GM18505 (cell line): ENCODE measurements around the gene TUBA4B.
A peak's percentile ranks its signal among the peaks of the same experiment; 100 is the strongest.

Experiments
- ATAC-seq: cut with Tn5 transposase; IDR thresholded peaks from one replicate; pipeline ENCODE4 v1.9.1; 2021; ENCODE audit not compliant: unreplicated experiment
- POLR2A ChIP-seq: IDR thresholded peaks from 4 replicates; pipeline ENCODE4 v1.6.1; 2011; ENCODE audit warnings: borderline replicate concordance; ENCODE audit not compliant: insufficient read depth, insufficient read length; ENCODE audit errors: extremely low read depth

The TUBA4B gene

DNA sequence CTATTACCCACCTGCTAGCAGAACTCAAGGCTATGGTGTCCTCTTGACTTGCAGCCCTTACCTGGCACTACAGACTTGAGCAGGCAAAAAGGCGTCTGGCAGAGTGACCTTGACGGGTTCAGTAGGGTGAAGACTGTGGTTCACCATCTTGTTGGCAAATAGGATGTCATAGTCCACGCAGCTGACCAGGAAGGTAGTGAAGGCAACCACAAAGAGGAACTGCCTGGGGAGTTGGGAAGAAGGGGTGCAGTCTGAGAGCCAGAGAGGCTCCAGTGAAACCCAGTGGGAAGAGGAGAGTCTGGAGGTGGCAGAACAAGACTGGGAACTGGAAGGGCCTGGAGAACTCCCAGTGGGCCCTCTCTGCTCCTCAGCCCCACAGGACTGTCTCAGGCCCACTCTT, 27.7 kb upstream of the TUBA4B start:
- TF ChIP-seq POLR2A, result no peak
- ATAC-seq, result no peak

DNA sequence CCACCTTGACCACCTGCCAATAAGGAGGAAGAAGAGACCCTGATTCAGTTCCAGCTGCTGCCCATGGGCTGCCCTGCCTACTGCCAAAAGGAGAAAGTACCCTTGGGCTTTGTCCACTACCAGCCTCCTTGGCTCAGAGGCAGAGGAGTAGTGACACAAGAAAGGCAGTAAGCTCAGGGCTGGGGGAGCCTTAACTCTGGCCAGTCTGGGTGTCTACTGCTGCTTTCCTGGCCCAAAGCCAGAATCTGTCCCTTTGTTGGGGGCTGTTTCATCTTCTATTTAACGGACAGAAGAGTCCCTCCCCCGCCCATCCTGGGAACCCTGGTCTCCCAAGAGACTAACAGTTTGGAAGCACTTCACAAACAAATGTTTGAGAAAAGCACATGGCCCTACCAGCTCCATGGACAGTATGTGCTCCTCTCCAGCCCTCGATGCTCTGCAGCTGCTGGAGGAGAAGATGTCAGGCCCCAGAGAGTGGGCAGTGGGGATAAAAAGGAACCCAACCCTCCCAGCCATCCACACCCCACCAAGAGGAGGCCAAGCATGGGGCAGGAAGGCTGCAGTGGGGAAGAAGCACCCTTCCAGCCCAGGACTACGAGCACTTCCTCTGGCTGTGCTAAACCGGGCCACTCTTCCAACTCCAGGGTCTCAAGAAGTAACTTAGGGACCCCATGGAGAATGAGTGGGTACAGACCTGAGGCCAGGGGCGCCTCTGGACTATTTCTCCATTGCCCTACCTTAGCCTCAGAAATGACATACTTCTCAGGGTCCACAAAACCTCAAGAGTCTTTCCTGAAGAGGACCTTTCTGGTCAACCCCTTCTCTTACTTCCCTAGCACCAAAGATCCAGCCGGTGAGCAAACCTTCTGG, 24.8 kb upstream of the TUBA4B start:
- TF ChIP-seq POLR2A, result no peak
- ATAC-seq, result no peak

DNA sequence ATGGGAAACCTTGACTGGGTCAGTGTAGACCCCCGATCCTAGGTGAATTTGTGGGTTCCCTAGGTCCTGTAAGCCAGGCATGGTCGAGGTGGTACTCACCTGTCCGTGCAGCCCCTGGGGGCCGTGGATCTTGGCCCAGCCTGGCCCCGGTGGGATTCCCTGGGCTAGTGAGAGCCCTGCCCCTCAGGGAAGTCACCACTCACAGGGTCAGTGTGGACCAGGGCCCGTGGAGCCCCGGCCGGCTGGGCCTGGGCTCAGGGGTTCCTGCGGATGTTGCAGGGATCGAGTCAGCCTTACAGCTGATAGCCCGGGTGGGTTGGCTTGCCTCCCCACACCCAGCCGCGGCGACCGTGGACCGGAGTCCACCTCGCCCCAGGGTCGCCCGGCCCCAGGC, 24.1 kb upstream of the TUBA4B start:
- no peak for ATAC-seq
- no peak for TF ChIP-seq POLR2A

DNA sequence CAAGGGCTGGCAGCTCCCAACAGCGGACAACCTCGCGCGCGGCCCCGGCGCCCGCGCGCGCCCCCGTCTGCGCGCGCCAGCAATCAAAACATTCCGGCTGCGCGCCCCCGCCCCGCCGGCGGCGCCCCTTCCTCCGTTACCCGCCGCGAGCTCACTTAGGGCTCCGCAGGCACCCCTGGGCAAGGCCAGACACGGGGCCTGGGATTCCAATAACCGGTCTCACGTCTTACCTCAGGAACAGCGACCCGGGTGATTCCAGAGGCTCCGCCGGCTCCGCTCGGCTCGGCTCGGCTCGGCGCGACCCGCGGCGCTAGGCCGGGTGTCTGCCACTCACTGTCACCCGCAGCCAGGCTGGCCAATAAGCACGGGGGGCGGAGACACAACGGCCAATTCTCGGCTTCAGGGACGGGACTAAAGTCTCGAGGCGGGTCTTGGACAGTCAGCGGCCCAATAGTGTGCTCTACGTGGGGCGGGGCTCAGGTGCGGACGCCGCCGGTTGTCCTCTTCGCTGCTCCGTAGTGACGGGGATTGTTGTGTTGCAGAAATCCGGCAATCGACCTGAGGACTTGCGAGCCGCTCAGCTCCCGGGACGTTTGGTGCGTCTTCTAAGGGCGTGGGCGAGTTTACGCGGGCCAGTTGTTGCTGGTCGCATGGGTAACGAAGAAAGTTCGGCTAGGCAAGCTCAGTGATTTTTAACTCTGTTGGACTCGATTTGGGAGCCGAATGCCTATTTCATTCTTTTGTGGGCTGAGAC, 23.6 kb upstream of the TUBA4B start, which contains the start of the genes ANKZF1 and ATG9A:
Gene ANKZF1, plus strand, starts transcription at position 502 of the 754 bp plus-strand sequence. CDS start 452 bp downstream, outside the sequence.
Gene ATG9A, minus strand, starts transcription at position 332 of the 754 bp plus-strand sequence. CDS start 1,612 bp downstream, outside the sequence.
- peak; percentile 84 for TF ChIP-seq POLR2A
- ATAC-seq, result peak; percentile 96

DNA sequence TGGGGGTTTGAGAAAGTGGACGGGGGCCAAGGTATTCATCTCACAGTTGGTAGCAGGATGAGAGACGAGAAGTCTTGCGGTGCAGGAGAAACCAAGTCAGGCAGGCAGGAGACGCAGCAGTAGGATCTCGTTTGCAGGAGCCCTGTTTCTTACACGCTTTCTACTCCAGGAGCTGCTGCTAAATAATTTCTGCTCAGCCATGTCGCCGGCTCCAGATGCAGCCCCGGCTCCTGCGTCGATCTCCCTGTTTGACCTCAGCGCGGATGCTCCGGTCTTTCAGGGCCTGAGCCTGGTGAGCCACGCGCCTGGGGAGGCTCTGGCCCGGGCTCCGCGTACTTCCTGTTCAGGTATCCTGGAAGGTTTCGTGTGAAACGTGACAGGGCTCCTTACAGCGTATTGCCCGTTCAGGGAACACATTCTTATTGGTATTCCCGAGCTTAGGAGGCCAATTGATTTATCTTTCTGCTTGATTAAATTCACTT, 22.9 kb upstream of the TUBA4B start:
- TF ChIP-seq POLR2A, result no peak
- peak; percentile 8 for ATAC-seq

DNA sequence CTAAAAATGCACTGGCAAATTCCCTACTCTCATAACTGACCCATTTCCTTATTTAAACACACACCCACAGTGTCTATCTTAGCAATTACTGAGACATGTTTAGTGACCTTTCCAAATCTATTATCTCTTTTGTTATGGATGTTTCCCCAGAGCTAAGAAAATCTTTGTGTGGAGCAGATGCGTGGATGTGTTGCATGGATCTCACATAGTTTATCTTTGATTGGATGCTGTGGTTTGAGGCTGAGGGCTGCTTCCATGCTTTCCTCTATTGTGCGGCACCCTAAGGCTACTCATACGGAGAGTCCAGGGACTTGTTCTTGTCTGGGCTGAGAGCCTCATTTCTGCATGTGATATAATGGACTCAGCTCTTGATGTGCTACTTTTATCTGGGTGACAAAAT, 18.7 kb upstream of the TUBA4B start:
- no peak for ATAC-seq
- TF ChIP-seq POLR2A, result no peak

DNA sequence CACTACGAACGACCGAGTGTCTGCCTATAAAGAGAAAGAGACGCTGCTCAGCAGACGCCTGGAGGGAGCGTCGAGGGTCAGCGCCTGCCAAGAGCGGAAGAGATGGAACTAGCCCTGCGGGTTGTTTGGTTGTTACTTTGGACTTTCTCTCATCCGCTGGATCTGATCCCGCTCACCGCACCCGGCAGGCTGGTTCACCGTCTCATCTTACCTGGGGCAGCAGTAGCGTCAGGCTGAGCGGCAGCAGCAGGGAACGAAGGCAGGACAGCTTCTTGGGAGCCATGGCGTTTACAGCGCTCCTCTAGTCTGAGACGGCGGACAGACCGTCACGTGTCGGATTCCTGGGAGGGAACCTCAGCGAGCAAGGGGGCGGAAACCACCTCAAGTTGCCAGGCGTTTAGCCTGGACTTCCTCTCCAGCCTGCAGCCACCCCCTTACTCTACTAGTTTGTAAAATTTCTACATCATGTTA, 9.7 kb upstream of the TUBA4B start:
- no peak for TF ChIP-seq POLR2A
- no peak for ATAC-seq

DNA sequence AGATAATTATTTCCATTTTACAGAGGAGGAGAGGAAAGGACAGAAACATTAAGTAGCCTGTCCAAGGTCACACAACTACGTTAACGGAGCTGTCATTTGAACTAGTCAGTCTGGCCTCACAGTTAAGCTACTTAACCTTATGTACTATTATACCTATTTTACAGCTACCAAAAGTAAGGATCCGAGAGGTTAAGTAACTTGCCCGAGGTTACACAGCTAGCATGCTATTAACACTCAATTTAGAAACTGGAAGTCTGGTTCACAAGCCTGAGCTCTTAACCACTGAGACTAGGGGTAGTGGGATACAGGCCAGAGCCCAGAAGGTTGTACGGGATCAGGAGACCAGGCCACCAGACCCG, 8.3 kb upstream of the TUBA4B start:
- no peak for ATAC-seq
- TF ChIP-seq POLR2A, result no peak

DNA sequence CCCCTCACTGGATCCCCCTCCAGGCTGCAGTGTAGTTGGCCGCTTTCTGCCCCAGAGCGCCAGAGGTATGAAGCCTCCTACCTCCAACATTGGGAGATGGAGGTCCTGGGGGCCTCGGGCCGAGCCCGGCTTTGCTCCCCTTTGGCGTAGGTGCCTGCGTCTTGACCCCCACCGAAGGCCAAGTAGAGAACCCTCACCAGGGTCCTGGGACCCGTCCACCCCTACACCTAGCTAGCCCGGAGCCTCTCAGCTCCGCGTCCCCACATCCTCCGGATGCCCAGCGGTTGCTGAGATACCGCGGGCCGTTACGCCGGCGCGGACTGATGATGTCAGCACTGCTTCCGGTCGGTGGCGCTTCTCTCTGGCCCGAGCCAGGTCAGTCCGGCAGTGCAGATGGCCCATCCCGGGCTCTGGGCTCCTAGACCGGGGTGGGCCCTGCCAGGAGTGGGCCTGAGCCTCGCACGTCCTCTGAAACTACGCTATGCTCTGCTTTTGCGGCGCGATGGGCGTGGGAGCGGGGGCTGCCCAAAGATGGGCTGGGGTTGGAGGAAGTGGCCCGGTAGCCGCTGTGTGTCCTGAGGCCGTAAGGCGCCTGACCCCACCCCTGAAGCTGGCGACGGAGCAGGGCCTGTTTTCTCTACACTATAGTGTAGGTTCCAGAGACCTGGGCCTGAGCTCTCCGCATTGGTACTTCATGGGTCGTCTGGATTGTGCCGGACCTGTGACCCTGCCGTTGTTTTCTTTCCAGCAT, 7.7 kb upstream of the TUBA4B start, which contains the start of the genes GLB1L and STK16:
Gene GLB1L, minus strand, starts transcription at position 297 of the 751 bp plus-strand sequence. CDS start 1,871 bp downstream, outside the sequence.
Gene STK16, plus strand, starts transcription at position 332 of the 751 bp plus-strand sequence. CDS start 521 bp downstream, outside the sequence.
- TF ChIP-seq POLR2A, result peak; percentile 92
- peak; percentile 71 for ATAC-seq

DNA sequence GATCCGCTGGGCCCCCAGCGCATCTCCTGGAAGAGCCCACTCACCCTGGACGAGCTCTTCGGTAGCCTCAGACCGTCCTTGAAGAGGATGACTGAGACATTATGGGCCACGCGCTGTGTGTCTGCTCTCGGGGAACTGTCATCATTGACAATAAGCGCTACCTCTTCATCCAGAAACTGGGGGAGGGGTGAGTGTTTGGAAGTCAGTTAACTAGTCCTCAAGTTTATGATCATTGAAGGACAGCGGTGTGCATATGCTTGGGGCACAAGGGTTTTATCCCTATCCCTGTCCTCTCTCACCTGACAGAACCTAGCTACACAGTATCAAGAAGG, 7.2 kb upstream of the TUBA4B start:
- ATAC-seq, result no peak
- no peak for TF ChIP-seq POLR2A

DNA sequence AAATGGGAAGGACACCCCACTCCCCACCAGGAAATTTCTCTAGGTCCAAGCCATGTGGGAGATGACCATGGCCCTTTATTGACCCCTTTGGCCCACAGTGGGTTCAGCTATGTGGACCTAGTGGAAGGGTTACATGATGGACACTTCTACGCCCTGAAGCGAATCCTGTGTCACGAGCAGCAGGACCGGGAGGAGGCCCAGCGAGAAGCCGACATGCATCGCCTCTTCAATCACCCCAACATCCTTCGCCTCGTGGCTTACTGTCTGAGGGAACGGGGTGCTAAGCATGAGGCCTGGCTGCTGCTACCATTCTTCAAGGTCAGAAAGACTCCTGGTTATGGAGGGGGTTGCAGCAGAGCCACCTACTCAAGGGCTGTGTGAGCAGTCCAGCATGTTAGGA, 6.5 kb upstream of the TUBA4B start:
- peak; percentile 10 for TF ChIP-seq POLR2A
- ATAC-seq, result no peak

DNA sequence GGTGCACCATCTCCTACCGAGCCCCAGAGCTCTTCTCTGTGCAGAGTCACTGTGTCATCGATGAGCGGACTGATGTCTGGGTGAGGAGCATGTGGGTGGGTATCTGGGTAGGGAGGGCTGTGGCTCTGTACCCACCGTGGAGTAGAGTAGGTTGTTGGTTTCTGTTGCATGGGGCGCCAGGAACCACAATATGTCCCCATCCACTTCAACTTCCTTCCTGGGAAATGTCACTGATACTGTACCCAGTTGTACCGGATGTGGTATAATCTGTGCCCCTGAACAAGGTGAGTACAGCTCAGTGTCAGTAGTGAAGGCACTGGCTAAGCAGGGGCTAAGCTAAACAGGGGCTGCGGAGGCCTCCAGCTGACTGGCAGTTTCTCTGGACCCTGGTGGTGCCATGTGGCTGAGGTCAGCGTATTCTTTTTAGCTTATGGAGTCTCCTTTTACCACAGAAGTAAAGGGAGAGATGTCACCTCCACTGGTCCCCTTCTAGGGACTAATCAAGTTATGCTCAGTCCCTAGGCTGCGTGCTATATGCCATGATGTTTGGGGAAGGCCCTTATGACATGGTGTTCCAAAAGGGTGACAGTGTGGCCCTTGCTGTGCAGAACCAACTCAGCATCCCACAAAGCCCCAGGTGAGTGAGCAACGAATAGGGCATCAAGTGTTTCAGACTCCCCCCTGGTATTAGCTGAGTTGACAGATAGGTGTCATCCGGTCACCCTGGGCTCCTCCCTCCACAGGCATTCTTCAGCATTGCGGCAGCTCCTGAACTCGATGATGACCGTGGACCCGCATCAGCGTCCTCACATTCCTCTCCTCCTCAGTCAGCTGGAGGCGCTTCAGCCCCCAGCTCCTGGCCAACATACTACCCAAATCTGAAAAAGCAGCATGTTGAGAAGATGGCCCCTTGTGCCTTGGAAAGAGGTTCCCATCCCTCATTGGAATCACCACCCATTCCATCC, 5.1 kb upstream of the TUBA4B start:
- TF ChIP-seq POLR2A, result no peak
- ATAC-seq, result no peak
